Fibroblast of upper back skin (primary cell): Measurements from ENCODE around the gene FBN1.

Experiments
- DNase-seq: peaks from one replicate; pipeline ENCODE4 v3.0.0-alpha.2; 2013

Gene FBN1

GRCh38 chr15:48419896-48420295, 225.6 kb downstream of the FBN1 start:
- DNase-seq, result no peak

- DNase-seq, result no peak
Observed at GRCh38 chr15:48418343-48418742, 227.2 kb downstream of the FBN1 start.

GRCh38 chr15:48416301-48416700, 229.2 kb downstream of the FBN1 start:
- DNase-seq, result peak; percentile 56

GRCh38 chr15:48415036-48415886, 230.2 kb downstream of the FBN1 start:
- DNase-seq, result no peak

GRCh38 chr15:48414015-48414414, 231.5 kb downstream of the FBN1 start:
- DNase-seq, result peak; percentile 89

GRCh38 chr15:48413304-48413703, 232.2 kb downstream of the FBN1 start:
- no peak for DNase-seq

GRCh38 chr15:48411971-48412591, 233.4 kb downstream of the FBN1 start:
- DNase-seq, result peak; percentile 96

- DNase-seq, result no peak
Observed at GRCh38 chr15:48409623-48410022, 235.9 kb downstream of the FBN1 start.

GRCh38 chr15:48408327-48408726, 237.2 kb downstream of the FBN1 start:
- no peak for DNase-seq

GRCh38 chr15:48407646-48408045, 237.9 kb downstream of the FBN1 start:
- DNase-seq, result no peak

GRCh38 chr15:48406911-48407310, 238.6 kb downstream of the FBN1 start:
- DNase-seq, result no peak

GRCh38 chr15:48406266-48406891, 239.1 kb downstream of the FBN1 start:
- no peak for DNase-seq

- DNase-seq, result no peak
Observed at GRCh38 chr15:48402427-48403177, 242.9 kb downstream of the FBN1 start.

- peak; percentile 61 for DNase-seq
Observed at GRCh38 chr15:48400086-48400485, 245.4 kb downstream of the FBN1 start.

GRCh38 chr15:48397841-48398240, 247.7 kb downstream of the FBN1 start:
- DNase-seq, result no peak

GRCh38 chr15:48396020-48396419, 249.5 kb downstream of the FBN1 start:
- DNase-seq, result no peak

GRCh38 chr15:48395521-48396011, 249.9 kb downstream of the FBN1 start:
- DNase-seq, result peak; percentile 87

GRCh38 chr15:48394970-48395369, 250.5 kb downstream of the FBN1 start:
- no peak for DNase-seq

GRCh38 chr15:48393645-48394506, 251.6 kb downstream of the FBN1 start:
- peak; percentile 81 for DNase-seq

- DNase-seq, result peak; percentile 74
Observed at GRCh38 chr15:48392356-48392755, 253.2 kb downstream of the FBN1 start.

- DNase-seq, result no peak
Observed at GRCh38 chr15:48391950-48392349, 253.6 kb downstream of the FBN1 start.

- DNase-seq, result peak; percentile 84
Observed at GRCh38 chr15:48389691-48390143, 255.8 kb downstream of the FBN1 start.
